ENCODE results near the gene PPP1R3C.
A peak's percentile ranks its signal among the peaks of the same experiment; 100 is the strongest.

The PPP1R3C gene

GRCh38 chr10:91601212-91601611, 31.7 kb downstream of the PPP1R3C start:
- H3K4me1 ChIP-seq (ENCODE audit: control insufficient read depth in 2 of 2, insufficient read depth in 2 of 2, low read length in 2 of 2): peaks cover 7 to 12% of the 10 kb centered on the region in 2 donors
- H3K27ac ChIP-seq (ENCODE audit: low read depth in 2 of 2, low read length in 2 of 2): no peak overlapping the region
- H3K36me3 ChIP-seq (ENCODE audit: control insufficient read depth in 2 of 2, insufficient read depth in 2 of 2, low read length in 2 of 2): no peaks in the 10 kb centered on the region
- H3K4me3 ChIP-seq (ENCODE audit: low read length in 2 of 2): no peak overlapping the region
- H3K9ac ChIP-seq (ENCODE audit: low read depth in 1 of 2, low read length in 2 of 2): no peak overlapping the region
- no peaks in the 10 kb centered on the region for H3K27me3 ChIP-seq (ENCODE audit: control insufficient read depth in 2 of 2, insufficient read depth in 2 of 2, low read length in 2 of 2)
- H3K9me3 ChIP-seq (ENCODE audit: control insufficient read depth in 2 of 2, low read length in 2 of 2): no peaks in the 10 kb centered on the region

- Histone ChIP-seq H3K9ac (ENCODE audit: low read depth in 1 of 2, low read length in 2 of 2) (no peak overlapping the region), H3K4me3 (ENCODE audit: low read length in 2 of 2) (no peak overlapping the region), H3K27me3 (ENCODE audit: control insufficient read depth in 2 of 2, insufficient read depth in 2 of 2, low read length in 2 of 2) (peaks cover 4 to 5% of the 10 kb centered on the region in 2 donors), H3K27ac (ENCODE audit: low read depth in 2 of 2, low read length in 2 of 2) (peak overlapping the region; percentile 33 to 41), H3K36me3 (ENCODE audit: control insufficient read depth in 2 of 2, insufficient read depth in 2 of 2, low read length in 2 of 2) (no peaks in the 10 kb centered on the region), H3K4me1 (ENCODE audit: control insufficient read depth in 2 of 2, insufficient read depth in 2 of 2, low read length in 2 of 2) (peaks cover 7 to 12% of the 10 kb centered on the region in 2 donors), H3K9me3 (ENCODE audit: control insufficient read depth in 2 of 2, low read length in 2 of 2) (no peaks in the 10 kb centered on the region)
Measured at GRCh38 chr10:91598211-91598977, 34.5 kb downstream of the PPP1R3C start.

- Histone ChIP-seq H3K4me3 (ENCODE audit: low read length in 2 of 2) (peak overlapping the region in 1 of 2 donors; percentile 27), H3K9ac (ENCODE audit: low read depth in 1 of 2, low read length in 2 of 2) (no peak overlapping the region), H3K27me3 (ENCODE audit: control insufficient read depth in 2 of 2, insufficient read depth in 2 of 2, low read length in 2 of 2) (peaks cover 5% of the 10 kb centered on the region in 2 donors), H3K27ac (ENCODE audit: low read depth in 2 of 2, low read length in 2 of 2) (peak overlapping the region; percentile 33 to 41), H3K4me1 (ENCODE audit: control insufficient read depth in 2 of 2, insufficient read depth in 2 of 2, low read length in 2 of 2) (peaks cover 9 to 12% of the 10 kb centered on the region in 2 donors), H3K36me3 (ENCODE audit: control insufficient read depth in 2 of 2, insufficient read depth in 2 of 2, low read length in 2 of 2) (no peaks in the 10 kb centered on the region), H3K9me3 (ENCODE audit: control insufficient read depth in 2 of 2, low read length in 2 of 2) (no peaks in the 10 kb centered on the region)
Measured at GRCh38 chr10:91597197-91597881, 35.5 kb downstream of the PPP1R3C start.

- peaks cover 12 to 15% of the 10 kb centered on the region in 2 donors for H3K4me1 ChIP-seq (ENCODE audit: control insufficient read depth in 2 of 2, insufficient read depth in 2 of 2, low read length in 2 of 2)
- H3K27me3 ChIP-seq (ENCODE audit: control insufficient read depth in 2 of 2, insufficient read depth in 2 of 2, low read length in 2 of 2): peaks cover 5% of the 10 kb centered on the region in 2 donors
- H3K9ac ChIP-seq (ENCODE audit: low read depth in 1 of 2, low read length in 2 of 2): no peak overlapping the region
- peak overlapping the region in 1 of 2 donors; percentile 18 for H3K27ac ChIP-seq (ENCODE audit: low read depth in 2 of 2, low read length in 2 of 2)
- H3K9me3 ChIP-seq (ENCODE audit: control insufficient read depth in 2 of 2, low read length in 2 of 2): no peaks in the 10 kb centered on the region
- no peak overlapping the region for H3K4me3 ChIP-seq (ENCODE audit: low read length in 2 of 2)
- no peaks in the 10 kb centered on the region for H3K36me3 ChIP-seq (ENCODE audit: control insufficient read depth in 2 of 2, insufficient read depth in 2 of 2, low read length in 2 of 2)
Measured at GRCh38 chr10:91596825-91597196, 36.1 kb downstream of the PPP1R3C start.

GRCh38 chr10:91593834-91594233, 39.0 kb downstream of the PPP1R3C start:
- Histone ChIP-seq H3K27ac (ENCODE audit: low read depth in 2 of 2, low read length in 2 of 2) (no peak overlapping the region), H3K4me1 (ENCODE audit: control insufficient read depth in 2 of 2, insufficient read depth in 2 of 2, low read length in 2 of 2) (peaks cover 20 to 32% of the 10 kb centered on the region in 2 donors), H3K27me3 (ENCODE audit: control insufficient read depth in 2 of 2, insufficient read depth in 2 of 2, low read length in 2 of 2) (peaks cover 5% of the 10 kb centered on the region in 2 donors), H3K36me3 (ENCODE audit: control insufficient read depth in 2 of 2, insufficient read depth in 2 of 2, low read length in 2 of 2) (no peaks in the 10 kb centered on the region), H3K9me3 (ENCODE audit: control insufficient read depth in 2 of 2, low read length in 2 of 2) (no peaks in the 10 kb centered on the region), H3K4me3 (ENCODE audit: low read length in 2 of 2) (no peak overlapping the region), H3K9ac (ENCODE audit: low read depth in 1 of 2, low read length in 2 of 2) (no peak overlapping the region)

GRCh38 chr10:91593366-91593765, 39.5 kb downstream of the PPP1R3C start:
- H3K4me1 ChIP-seq (ENCODE audit: control insufficient read depth in 2 of 2, insufficient read depth in 2 of 2, low read length in 2 of 2): peaks cover 20 to 32% of the 10 kb centered on the region in 2 donors
- no peak overlapping the region for H3K4me3 ChIP-seq (ENCODE audit: low read length in 2 of 2)
- no peaks in the 10 kb centered on the region for H3K36me3 ChIP-seq (ENCODE audit: control insufficient read depth in 2 of 2, insufficient read depth in 2 of 2, low read length in 2 of 2)
- peaks cover 5% of the 10 kb centered on the region in 2 donors for H3K27me3 ChIP-seq (ENCODE audit: control insufficient read depth in 2 of 2, insufficient read depth in 2 of 2, low read length in 2 of 2)
- H3K9ac ChIP-seq (ENCODE audit: low read depth in 1 of 2, low read length in 2 of 2): no peak overlapping the region
- no peak overlapping the region for H3K27ac ChIP-seq (ENCODE audit: low read depth in 2 of 2, low read length in 2 of 2)
- no peaks in the 10 kb centered on the region for H3K9me3 ChIP-seq (ENCODE audit: control insufficient read depth in 2 of 2, low read length in 2 of 2)

GRCh38 chr10:91592266-91592975, 40.5 kb downstream of the PPP1R3C start:
- Histone ChIP-seq H3K4me1 (ENCODE audit: control insufficient read depth in 2 of 2, insufficient read depth in 2 of 2, low read length in 2 of 2) (peaks cover 16 to 28% of the 10 kb centered on the region in 2 donors), H3K9me3 (ENCODE audit: control insufficient read depth in 2 of 2, low read length in 2 of 2) (no peaks in the 10 kb centered on the region), H3K4me3 (ENCODE audit: low read length in 2 of 2) (no peak overlapping the region), H3K27me3 (ENCODE audit: control insufficient read depth in 2 of 2, insufficient read depth in 2 of 2, low read length in 2 of 2) (peaks cover 5% of the 10 kb centered on the region in 2 donors), H3K27ac (ENCODE audit: low read depth in 2 of 2, low read length in 2 of 2) (peak overlapping the region; percentile 43 to 74), H3K9ac (ENCODE audit: low read depth in 1 of 2, low read length in 2 of 2) (no peak overlapping the region), H3K36me3 (ENCODE audit: control insufficient read depth in 2 of 2, insufficient read depth in 2 of 2, low read length in 2 of 2) (no peaks in the 10 kb centered on the region)

- H3K4me3 ChIP-seq (ENCODE audit: low read length in 2 of 2): peak overlapping the region in 1 of 2 donors; percentile 14
- H3K9ac ChIP-seq (ENCODE audit: low read depth in 1 of 2, low read length in 2 of 2): no peak overlapping the region
- H3K4me1 ChIP-seq (ENCODE audit: control insufficient read depth in 2 of 2, insufficient read depth in 2 of 2, low read length in 2 of 2): peaks cover 12 to 25% of the 10 kb centered on the region in 2 donors
- H3K36me3 ChIP-seq (ENCODE audit: control insufficient read depth in 2 of 2, insufficient read depth in 2 of 2, low read length in 2 of 2): no peaks in the 10 kb centered on the region
- H3K9me3 ChIP-seq (ENCODE audit: control insufficient read depth in 2 of 2, low read length in 2 of 2): no peaks in the 10 kb centered on the region
- peaks cover 5% of the 10 kb centered on the region in 2 donors for H3K27me3 ChIP-seq (ENCODE audit: control insufficient read depth in 2 of 2, insufficient read depth in 2 of 2, low read length in 2 of 2)
- H3K27ac ChIP-seq (ENCODE audit: low read depth in 2 of 2, low read length in 2 of 2): peak overlapping the region; percentile 43 to 74
Measured at GRCh38 chr10:91591797-91592174, 41.1 kb downstream of the PPP1R3C start.

GRCh38 chr10:91590904-91591796, 41.7 kb downstream of the PPP1R3C start:
- peaks cover 8 to 25% of the 10 kb centered on the region in 2 donors for H3K4me1 ChIP-seq (ENCODE audit: control insufficient read depth in 2 of 2, insufficient read depth in 2 of 2, low read length in 2 of 2)
- H3K36me3 ChIP-seq (ENCODE audit: control insufficient read depth in 2 of 2, insufficient read depth in 2 of 2, low read length in 2 of 2): no peaks in the 10 kb centered on the region
- no peaks in the 10 kb centered on the region for H3K9me3 ChIP-seq (ENCODE audit: control insufficient read depth in 2 of 2, low read length in 2 of 2)
- H3K9ac ChIP-seq (ENCODE audit: low read depth in 1 of 2, low read length in 2 of 2): no peak overlapping the region
- peak overlapping the region; percentile 43 to 74 for H3K27ac ChIP-seq (ENCODE audit: low read depth in 2 of 2, low read length in 2 of 2)
- peak overlapping the region in 1 of 2 donors; percentile 14 for H3K4me3 ChIP-seq (ENCODE audit: low read length in 2 of 2)
- peaks cover 5% of the 10 kb centered on the region in 2 donors for H3K27me3 ChIP-seq (ENCODE audit: control insufficient read depth in 2 of 2, insufficient read depth in 2 of 2, low read length in 2 of 2)
